GM12892 (cell line): ENCODE results near the gene MYOM3.

ENCODE experiments used
- DNase-seq: peaks from one replicate; pipeline ENCODE4 v3.0.0; 2011; ENCODE audit not compliant: insufficient read length
- FAIRE-seq: peaks from 2 replicates; lab custom pipeline; 2011; peaks lifted over from hg19 to GRCh38; lab: Jason Lieb, UNC
- POLR2A ChIP-seq: IDR thresholded peaks from 2 replicates; pipeline ENCODE4 v1.6.1; 2011; ENCODE audit warnings: low read depth, low read length, control low read depth
- POLR2AphosphoS5 ChIP-seq: IDR thresholded peaks from 2 replicates; pipeline ENCODE4 v1.6.1; 2011; ENCODE audit warnings: low read depth, low read length, control low read depth
- TAF1 ChIP-seq: IDR thresholded peaks from 2 replicates; pipeline ENCODE4 v1.6.1; 2011; ENCODE audit warnings: low read depth, mild to moderate bottlenecking, control low read depth, low read length, borderline replicate concordance

MYOM3 gene

DNA sequence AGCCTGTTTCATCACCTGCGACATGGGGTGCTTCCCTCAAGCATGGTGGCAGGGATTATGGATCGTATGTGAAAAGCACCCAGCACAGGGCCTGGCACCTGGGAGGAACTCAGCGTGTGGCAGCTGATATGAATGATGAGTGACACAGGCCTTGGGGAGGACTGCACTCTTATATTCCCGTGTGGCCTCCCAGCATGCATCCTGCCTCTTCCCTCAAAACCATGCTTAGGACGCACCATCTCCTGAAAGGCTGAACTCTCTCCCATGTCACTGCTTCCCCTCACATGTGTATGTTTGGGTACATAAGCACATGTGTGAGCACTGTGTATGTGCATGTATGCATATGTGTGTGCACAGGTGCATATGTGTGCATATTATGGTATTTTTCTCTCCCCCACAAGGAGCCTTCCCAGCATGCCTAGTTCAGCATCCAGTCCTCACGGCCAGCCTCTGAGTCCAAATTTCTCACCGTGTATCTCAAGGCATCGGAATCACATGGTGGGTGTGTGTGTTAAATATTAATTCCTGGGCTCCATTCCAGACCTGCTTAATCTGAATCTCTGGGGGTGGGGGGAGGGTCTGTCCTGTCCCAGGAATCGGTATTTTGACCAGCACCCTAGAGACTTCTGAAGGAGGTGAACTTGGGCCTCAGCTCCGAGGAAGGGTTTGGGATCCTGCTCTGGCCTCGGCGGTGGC lies 12.8 kb downstream of the MYOM3 start:
- TF ChIP-seq TAF1, result no peak
- TF ChIP-seq POLR2AphosphoS5, result no peak
- no peak for TF ChIP-seq POLR2A
- FAIRE-seq, result no peak

GRCh38 chr1:24098102-24098501 lies 13.8 kb downstream of the MYOM3 start:
- FAIRE-seq, result no peak

More for the DNA sequence above, 12.8 kb downstream of the MYOM3 start:
- DNase-seq, result no peak

GRCh38 chr1:24097663-24098062 lies 14.3 kb downstream of the MYOM3 start:
- FAIRE-seq, result no peak
- no peak for DNase-seq
- TF ChIP-seq POLR2A (no peak), TAF1 (no peak), POLR2AphosphoS5 (no peak)

More at GRCh38 chr1:24098102-24098501, 13.8 kb downstream of the MYOM3 start:
- TF ChIP-seq POLR2A (no peak), POLR2AphosphoS5 (no peak), TAF1 (no peak)
- DNase-seq, result no peak

DNA sequence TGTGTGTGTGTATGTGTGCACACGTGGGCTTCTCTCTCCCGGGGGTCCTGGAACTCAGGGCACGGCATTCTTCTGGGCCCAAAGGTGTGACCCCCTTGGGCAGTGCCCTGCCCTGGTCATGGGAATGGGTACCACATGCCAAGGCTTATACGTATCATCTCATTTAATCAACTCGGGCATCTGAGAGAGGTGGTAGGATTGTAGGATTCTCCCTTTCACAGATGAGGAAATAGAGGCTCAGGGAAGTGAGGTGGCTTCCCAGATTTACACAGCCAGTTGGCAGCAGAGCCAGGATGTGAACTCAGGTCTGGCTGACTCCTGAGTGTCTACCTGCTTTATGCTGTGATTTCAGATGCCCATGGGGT lies 15.2 kb downstream of the MYOM3 start:
- TF ChIP-seq TAF1 (no peak), POLR2A (no peak), POLR2AphosphoS5 (no peak)
- FAIRE-seq, result no peak
- DNase-seq, result no peak

DNA sequence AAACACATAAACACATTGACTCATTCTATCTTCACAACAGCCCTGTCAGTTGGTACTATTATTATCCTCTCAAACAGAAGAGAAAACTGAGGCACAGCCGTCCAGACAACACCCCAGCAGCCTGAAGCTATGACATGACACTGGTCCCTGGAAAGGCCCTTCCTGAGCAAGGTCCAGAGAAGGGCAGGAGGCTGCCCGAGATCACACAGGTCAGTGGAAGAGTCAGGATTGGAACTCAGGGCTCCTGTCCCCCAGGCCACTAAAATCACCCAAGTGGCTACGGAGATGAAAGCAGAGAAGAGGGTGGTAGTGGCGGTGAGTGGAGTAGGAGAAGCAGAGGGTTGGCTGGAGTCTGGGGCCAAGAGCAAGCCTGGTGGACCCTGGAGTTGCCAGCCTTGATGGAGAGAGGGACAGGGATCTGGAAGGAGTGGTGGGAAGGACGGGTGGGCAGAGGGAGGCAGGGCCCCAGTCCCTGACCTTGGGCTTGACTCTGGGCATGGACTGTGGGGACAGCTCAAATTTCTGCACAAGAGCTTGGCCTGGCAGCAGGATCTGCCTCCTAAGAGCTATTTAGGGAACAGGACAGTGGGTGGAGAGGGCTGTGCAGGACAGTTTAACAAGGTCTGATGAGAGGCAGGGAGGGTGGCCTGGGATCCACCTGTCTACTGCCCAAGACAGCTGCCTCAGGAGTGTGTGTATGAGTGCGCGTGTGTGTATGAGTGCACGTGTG lies 15.8 kb downstream of the MYOM3 start:
- no peak for TF ChIP-seq POLR2AphosphoS5
- no peak for TF ChIP-seq POLR2A
- no peak for TF ChIP-seq TAF1
- FAIRE-seq (no peak), DNase-seq (no peak)

- TF ChIP-seq POLR2A (no peak), TAF1 (no peak), POLR2AphosphoS5 (no peak)
- FAIRE-seq (no peak), DNase-seq (no peak)
Observed at GRCh38 chr1:24095140-24095859, 16.6 kb downstream of the MYOM3 start.

DNA sequence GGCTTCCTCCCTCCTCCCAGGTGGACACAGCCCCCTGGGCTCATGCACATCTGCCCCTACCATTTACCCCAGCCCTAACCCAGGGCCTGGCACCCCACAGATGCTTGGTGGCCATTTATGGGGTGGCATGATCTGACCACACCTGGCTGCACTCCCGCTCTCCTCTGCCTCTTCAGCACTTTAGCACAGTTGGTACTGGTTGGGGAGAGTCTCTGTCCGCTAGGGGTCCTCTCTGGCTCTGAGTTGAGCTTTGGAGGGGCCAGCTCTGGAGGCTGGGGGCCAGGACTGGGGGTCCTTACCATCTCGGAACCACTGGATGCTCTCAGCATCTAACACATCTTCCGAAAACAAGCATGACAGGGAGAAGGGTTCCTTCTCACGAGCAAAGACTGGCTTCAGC lies 17.4 kb downstream of the MYOM3 start:
- no peak for TF ChIP-seq TAF1
- TF ChIP-seq POLR2A, result no peak
- TF ChIP-seq POLR2AphosphoS5, result no peak
- no peak for FAIRE-seq
- no peak for DNase-seq

DNA sequence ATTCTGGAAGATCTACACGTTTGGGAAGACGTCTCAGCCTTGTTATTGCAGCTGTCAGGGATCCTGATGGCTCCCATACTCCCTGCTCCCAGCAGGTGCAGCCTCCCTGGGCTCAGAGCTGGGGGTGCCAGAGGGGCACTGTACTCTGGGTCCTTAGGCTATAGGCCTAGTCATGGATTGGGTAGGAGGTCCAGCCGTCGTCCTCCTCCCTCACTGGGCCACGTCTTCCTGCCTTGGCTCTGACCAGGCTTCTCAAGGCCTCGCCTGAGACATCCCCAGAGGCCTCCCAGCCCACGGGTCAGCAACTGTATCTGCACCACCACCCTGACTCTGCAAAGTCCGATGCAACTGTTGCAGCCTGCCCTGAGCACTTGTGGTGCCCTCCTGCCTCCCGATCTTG lies 18.2 kb downstream of the MYOM3 start:
- no peak for DNase-seq
- TF ChIP-seq POLR2AphosphoS5 (no peak), POLR2A (no peak), TAF1 (no peak)
- no peak for FAIRE-seq

DNA sequence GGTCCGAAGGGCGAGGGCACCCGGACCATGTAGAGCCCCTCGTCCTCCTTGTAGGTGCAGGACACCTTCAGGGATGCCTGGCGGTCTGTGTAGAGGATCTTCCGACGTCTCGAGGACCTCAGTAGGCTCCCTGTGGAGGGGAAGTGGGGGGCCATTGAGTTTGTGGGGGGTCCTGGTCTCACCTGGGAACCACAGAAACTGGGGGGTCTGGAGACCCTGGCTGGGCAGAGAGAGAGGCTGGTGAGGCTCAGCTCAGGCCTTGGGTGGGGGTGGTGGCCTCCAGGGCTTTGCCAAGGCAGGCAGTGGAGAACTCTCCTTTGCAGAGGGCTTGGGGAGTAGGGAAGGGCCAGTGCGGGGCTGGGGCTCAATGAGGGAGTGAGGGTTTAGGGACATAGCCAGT lies 19.0 kb downstream of the MYOM3 start:
- TF ChIP-seq POLR2AphosphoS5 (no peak), TAF1 (no peak), POLR2A (no peak)
- DNase-seq, result no peak
- no peak for FAIRE-seq

DNA sequence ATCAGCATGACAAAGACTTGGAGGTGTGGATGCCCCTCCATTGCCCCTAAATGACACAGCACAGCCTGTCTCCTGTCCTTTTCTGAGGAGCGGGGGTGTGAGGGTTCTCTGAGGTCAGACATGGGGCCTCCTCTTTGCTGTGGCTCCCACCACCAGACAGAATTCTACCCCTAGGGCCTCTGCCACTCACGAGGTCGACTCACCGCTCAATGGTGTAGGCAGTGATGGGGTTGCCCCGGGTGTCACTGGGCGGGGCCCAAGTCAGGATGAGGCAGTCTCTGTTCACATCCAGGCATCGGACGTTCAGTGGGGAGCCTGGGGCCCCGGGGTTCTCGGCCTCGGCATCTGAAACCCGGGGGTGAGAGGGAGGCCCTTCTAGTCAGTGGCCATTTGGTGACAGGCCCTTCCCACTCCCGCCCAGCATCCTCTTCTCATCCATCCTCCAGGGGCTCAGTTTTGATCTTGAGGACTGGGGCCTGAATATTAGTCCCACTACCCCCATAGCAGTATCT lies 19.9 kb downstream of the MYOM3 start:
- TF ChIP-seq TAF1 (no peak), POLR2AphosphoS5 (no peak), POLR2A (no peak)
- no peak for FAIRE-seq
- no peak for DNase-seq

DNA sequence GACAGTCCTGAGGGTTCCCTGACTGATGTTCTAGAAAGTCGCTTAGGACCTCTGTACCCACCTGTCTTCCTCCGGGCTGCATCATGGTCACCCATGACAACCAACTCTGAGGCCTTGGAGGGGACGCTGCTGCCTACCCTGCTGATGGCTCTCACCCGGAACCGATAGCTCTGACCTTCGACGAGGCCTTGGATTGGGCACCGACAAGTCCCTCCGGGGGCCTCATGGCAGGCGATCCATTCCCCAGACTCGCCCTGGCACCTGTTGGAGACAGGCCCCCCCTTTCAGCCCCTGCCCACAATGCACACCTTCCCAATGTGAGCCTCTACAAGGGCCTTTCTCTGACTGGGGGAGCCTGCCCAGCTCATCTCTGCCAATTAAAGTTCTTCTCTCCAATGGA lies 21.2 kb downstream of the MYOM3 start:
- DNase-seq (no peak), FAIRE-seq (no peak)
- TF ChIP-seq POLR2A, result no peak
- no peak for TF ChIP-seq POLR2AphosphoS5
- TF ChIP-seq TAF1, result no peak
